Measurements from ENCODE around the gene FBH1.
A peak's percentile ranks its signal among the peaks of the same experiment; 100 is the strongest.
"Not testable (repeated sequence)": the region's sequence is repeated elsewhere in the genome, so short reads cannot be mapped to it uniquely, and the experiment has no call there.

The FBH1 gene

DNA sequence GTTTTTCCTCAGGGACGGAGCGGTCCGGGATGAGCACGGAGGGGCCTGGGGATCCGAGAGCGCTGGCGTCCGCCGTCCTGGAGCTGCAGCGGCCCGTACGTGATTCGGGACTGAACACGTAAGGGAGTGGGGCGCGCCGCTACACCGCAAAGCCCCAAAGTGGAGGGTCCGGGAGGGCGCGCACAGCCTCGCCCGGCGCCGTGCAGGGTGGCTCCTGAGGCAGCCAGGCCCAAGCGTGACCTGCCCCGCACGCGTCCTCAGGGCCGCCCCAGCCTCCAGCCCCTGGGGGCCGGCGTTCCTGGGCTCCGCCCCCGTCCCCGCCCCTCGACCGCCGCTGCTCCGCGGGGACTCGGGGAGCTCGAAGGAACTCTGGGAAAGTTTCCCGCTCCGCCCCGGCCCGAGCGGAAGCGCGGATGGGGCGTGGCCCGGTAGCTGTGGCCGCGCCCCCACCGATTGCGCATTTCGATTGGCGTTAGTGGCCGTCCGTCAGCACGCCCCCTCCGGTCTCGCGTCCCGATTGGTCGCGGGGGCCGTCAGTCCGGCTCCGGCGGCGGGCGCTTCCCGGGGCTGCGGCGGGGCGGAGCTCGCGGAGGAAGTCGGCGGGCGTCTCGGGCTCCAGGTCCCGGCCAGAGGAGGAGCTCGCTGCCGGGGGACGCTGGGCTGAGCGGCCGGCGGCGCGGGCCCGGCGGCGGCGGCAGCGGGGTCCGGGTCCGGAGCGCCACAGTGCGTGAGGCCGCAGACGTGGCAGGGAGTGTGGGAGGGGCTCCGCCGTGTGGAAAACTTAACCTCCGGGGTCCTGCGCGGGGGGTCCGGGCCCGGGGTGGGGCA, at the start of gene FBH1, which contains the start of gene ANKRD16:
TSS of gene FBH1 (plus strand) at position 620 of the 828 bp plus-strand sequence. CDS start at position 723, 103 bp downstream.
TSS of gene ANKRD16 (minus strand) at position 270 of the 828 bp plus-strand sequence. CDS start 539 bp downstream, outside the sequence.
- peak; percentile 88 for DNase-seq (ENCODE audit: low read depth)

GRCh38 chr10:5840314-5841307, 49.4 kb upstream of the FBH1 start:
- DNase-seq (ENCODE audit: low read depth) = no peak

GRCh38 chr10:5841965-5842364, 48.1 kb upstream of the FBH1 start:
- no peak for DNase-seq (ENCODE audit: low read depth)

- no peak for DNase-seq (ENCODE audit: low read depth)
Measured at GRCh38 chr10:5843686-5844344, 46.2 kb upstream of the FBH1 start.

- DNase-seq (ENCODE audit: low read depth) = no peak
Measured at GRCh38 chr10:5844345-5845055, 45.5 kb upstream of the FBH1 start.

- DNase-seq (ENCODE audit: low read depth) = not testable (repeated sequence)
Measured at GRCh38 chr10:5846667-5847066, 43.4 kb upstream of the FBH1 start.

- no peak for DNase-seq (ENCODE audit: low read depth)
Measured at GRCh38 chr10:5854131-5854475, 35.9 kb upstream of the FBH1 start.

GRCh38 chr10:5855979-5856700, 33.9 kb upstream of the FBH1 start:
- no peak for DNase-seq (ENCODE audit: low read depth)

- no peak for DNase-seq (ENCODE audit: low read depth)
Measured at GRCh38 chr10:5856701-5857004, 33.4 kb upstream of the FBH1 start.

DNA sequence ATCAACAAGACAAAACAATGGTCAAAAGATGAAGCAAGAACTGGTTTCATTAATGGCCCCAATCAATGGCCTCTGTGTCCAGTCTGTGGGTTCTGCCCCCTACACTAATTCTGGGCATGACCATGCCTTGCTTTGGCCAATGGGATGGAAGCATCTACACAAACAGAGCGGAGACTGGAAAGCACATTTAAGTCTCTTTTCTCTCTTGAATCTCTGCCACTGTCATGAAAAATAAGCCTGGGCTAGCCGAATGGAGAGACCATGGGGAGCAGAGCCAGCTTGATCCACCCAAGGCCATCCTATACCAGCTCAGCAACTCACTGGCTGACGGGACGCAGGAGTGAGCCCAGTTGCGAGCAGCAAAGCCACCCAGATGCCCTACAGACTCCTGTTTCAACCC, 31.2 kb upstream of the FBH1 start:
- no peak for DNase-seq (ENCODE audit: low read depth)

DNA sequence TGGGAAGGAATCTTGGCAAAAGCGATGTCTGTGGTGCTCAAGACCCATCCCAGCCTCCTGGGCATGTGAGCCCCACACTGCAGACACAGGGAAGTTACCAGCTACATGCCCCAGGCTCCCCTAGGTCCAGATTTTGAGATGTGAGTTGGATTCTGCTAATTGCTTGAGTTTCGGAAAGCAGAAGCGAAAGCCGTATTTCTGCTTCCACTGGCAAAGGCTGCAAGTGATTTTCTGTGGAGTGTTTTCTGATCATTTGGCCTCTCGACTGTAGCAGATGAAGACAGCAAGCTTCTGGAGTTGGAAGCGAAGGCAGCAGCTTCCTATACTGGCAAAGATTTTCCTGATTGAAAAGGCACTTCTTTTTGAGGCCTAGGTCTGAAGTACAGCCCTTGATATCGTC, 30.0 kb upstream of the FBH1 start:
- no peak for DNase-seq (ENCODE audit: low read depth)

GRCh38 chr10:5862360-5862961, 27.6 kb upstream of the FBH1 start:
- no peak for DNase-seq (ENCODE audit: low read depth)

- DNase-seq (ENCODE audit: low read depth) = not testable (repeated sequence)
Measured at GRCh38 chr10:5862981-5863685, 26.9 kb upstream of the FBH1 start.

- DNase-seq (ENCODE audit: low read depth) = not testable (repeated sequence)
Measured at GRCh38 chr10:5866451-5867081, 23.5 kb upstream of the FBH1 start.

- DNase-seq (ENCODE audit: low read depth) = not testable (repeated sequence)
Measured at GRCh38 chr10:5867091-5867615, 22.9 kb upstream of the FBH1 start.

- DNase-seq (ENCODE audit: low read depth) = not testable (repeated sequence)
Measured at GRCh38 chr10:5868383-5868782, 21.7 kb upstream of the FBH1 start.

DNA sequence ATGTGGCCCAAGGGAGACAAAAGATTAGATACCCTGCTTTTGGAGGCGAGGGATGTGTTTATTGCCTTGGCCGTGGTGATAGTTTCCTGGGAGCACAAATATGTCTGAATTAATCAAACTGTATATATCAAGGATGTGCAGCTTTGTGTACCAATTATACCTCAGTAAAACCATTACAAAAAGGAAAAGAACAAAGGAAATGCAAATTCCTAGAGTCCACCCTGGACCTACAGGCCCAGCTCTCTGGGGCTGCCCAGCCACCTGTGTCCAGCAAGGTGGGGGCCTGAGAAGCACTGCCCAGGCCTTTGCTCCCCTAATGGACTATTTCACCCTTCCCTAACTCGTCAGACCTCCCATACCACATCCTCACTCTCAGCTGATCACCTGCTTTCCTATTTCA, 20.9 kb upstream of the FBH1 start:
- no peak for DNase-seq (ENCODE audit: low read depth)

- no peak for DNase-seq (ENCODE audit: low read depth)
Measured at GRCh38 chr10:5871596-5871995, 18.4 kb upstream of the FBH1 start.

DNA sequence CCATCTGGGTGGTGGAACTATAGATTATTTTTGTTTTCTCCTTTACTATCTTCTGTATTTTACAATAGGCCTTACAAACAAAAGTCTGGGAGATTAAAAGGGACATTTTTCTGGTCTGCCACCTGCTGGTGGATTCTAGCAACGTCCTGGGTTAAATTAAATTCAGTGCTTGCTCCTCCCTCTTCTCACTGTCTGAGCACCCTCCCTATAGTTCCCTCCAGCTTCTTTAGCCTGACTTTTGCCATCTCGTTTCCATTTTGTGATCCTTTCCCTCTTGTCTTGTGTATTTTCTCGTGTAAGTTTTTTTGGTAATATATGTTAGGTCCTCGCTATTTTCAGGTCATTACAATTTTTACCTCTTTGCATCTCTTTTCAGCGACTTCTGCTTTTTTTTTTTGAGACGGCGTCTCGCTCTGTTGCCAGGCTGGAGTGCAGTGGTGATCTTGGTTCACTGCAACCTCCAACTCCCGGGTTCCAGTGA, 16.5 kb upstream of the FBH1 start:
- no peak for DNase-seq (ENCODE audit: low read depth)
